Activated naive CD8-positive, alpha-beta T cell treated with anti-CD3 and anti-CD28 coated beads, Interleukin-2, amount 50 U/mL, for 24 hours (primary cell): Measurements from ENCODE around the gene C10orf105.

Experiments
- ATAC-seq: fragments of 150-1000 bp; cut with Tn5 transposase; one replicate; pipeline ENCODE4 v1.10.0; 2021
- DNase-seq: peaks from one replicate; pipeline ENCODE4 v3.0.0; 2021
- H3K27ac Mint-ChIP-seq: one replicate; pipeline ENCODE4 v1.8.0; 2021; ENCODE audit warnings: mild to moderate bottlenecking, mixed read lengths
- H3K27me3 Mint-ChIP-seq: one replicate; pipeline ENCODE4 v1.8.0; 2021; ENCODE audit warnings: mixed read lengths
- H3K36me3 Mint-ChIP-seq: one replicate; pipeline ENCODE4 v1.8.0; 2021; ENCODE audit warnings: low read depth, mixed read lengths
- H3K4me1 Mint-ChIP-seq: one replicate; pipeline ENCODE4 v1.8.0; 2021; ENCODE audit warnings: mixed read lengths
- H3K4me3 Mint-ChIP-seq: one replicate; pipeline ENCODE4 v1.8.0; 2021; ENCODE audit warnings: mild to moderate bottlenecking, moderate library complexity, mixed read lengths
- H3K9me3 Mint-ChIP-seq: one replicate; pipeline ENCODE4 v1.8.0; 2021; ENCODE audit warnings: mixed read lengths

C10orf105 gene

GRCh38 chr10:71746344-71747037 is 26.9 kb upstream of the C10orf105 start:
- Mint-ChIP-seq H3K36me3 (peaks cover 32% of the 10 kb centered on the region), H3K27me3 (no peaks in the 10 kb centered on the region), H3K4me3 (no peak overlapping the region), H3K9me3 (no peaks in the 10 kb centered on the region), H3K27ac (peak overlapping the region; percentile 92), H3K4me1 (peaks cover 97% of the 10 kb centered on the region)
- ATAC-seq (peak; percentile 4), DNase-seq (no peak)

DNA sequence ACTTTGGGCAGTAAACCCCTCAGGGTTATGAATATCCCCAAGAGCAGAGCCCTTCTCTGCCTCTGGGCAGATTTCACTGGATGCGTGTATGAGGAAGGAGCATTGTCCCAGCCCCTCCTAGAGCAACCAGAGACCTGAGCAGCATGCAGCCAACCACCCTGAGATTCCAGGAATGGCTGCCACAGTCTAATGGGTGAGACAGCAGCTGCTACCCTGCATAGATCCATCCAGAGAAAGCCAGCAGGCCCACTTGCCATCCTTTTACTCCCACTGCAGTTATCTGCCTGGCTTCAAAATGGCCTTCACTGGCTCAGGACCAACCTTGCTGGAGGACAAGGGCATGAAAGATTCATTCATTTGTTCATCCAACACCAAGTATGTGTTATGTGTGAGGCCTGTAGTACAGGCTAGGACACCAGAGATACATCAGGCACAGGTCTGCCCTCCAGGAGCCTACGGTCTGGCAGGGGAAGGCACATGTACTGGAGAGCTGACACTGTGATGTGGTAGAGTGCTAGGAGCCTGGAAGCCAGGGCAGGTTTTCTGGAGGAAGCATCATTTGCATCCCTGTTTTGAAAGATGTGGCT is 26.2 kb upstream of the C10orf105 start:
- Mint-ChIP-seq H3K4me3 (no peak overlapping the region), H3K27me3 (no peaks in the 10 kb centered on the region), H3K4me1 (peaks cover 100% of the 10 kb centered on the region), H3K36me3 (peaks cover 29% of the 10 kb centered on the region), H3K27ac (peak overlapping the region; percentile 92), H3K9me3 (no peaks in the 10 kb centered on the region)
- no peak for ATAC-seq
- no peak for DNase-seq

GRCh38 chr10:71744897-71745663 is 25.5 kb upstream of the C10orf105 start:
- Mint-ChIP-seq H3K27me3 (no peaks in the 10 kb centered on the region), H3K36me3 (peaks cover 23% of the 10 kb centered on the region), H3K4me3 (no peak overlapping the region), H3K27ac (peak overlapping the region; percentile 92), H3K4me1 (peaks cover 99% of the 10 kb centered on the region), H3K9me3 (no peaks in the 10 kb centered on the region)
- ATAC-seq (no peak), DNase-seq (no peak)

- DNase-seq = no peak
- H3K27me3 Mint-ChIP-seq = no peaks in the 10 kb centered on the region
- H3K4me1 Mint-ChIP-seq = peaks cover 99% of the 10 kb centered on the region
- H3K36me3 Mint-ChIP-seq = peaks cover 16% of the 10 kb centered on the region
- H3K9me3 Mint-ChIP-seq = no peaks in the 10 kb centered on the region
- ATAC-seq = no peak
- no peak overlapping the region for H3K4me3 Mint-ChIP-seq
- H3K27ac Mint-ChIP-seq = peak overlapping the region; percentile 71
Observed at GRCh38 chr10:71743866-71744265, 24.3 kb upstream of the C10orf105 start.

DNA sequence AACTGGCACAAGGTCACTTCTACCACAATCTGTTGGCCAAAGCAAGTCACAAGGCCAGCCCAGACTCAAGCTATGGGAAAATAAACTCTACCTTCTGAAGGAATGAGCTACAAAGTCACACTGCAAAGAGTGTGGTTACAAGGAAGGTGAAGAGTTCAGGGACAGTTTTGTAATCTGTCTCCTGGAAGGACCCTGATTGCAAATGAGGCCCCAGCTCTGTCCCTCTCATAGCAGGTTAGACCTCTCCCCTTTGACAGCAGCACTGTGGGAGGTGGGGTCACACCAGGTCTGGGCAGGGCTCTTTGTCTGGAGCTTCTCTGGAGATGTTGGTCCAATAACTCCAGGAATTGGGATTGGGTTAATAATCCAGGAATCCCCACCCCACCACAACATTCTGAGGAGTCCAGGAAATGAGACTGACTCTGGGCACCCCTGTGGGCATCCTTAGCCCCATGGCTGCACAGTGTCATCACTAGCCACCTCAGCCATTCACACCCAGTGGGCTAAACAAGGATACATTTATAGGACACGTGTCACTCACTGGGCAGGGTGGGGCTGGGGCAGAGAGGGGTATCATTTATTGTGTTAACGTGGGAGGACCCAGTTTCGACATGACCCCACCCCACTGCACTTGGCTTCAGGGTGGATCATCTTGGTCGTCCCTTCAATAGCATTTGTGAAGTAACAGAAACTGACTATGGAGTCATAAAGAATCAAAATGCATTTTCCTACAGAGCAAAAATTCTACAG is 23.7 kb upstream of the C10orf105 start:
- DNase-seq (no peak), ATAC-seq (no peak)
- Mint-ChIP-seq H3K27me3 (no peaks in the 10 kb centered on the region), H3K9me3 (no peaks in the 10 kb centered on the region), H3K4me3 (no peak overlapping the region), H3K27ac (peak overlapping the region; percentile 71), H3K36me3 (peaks cover 12% of the 10 kb centered on the region), H3K4me1 (peaks cover 99% of the 10 kb centered on the region)

DNA sequence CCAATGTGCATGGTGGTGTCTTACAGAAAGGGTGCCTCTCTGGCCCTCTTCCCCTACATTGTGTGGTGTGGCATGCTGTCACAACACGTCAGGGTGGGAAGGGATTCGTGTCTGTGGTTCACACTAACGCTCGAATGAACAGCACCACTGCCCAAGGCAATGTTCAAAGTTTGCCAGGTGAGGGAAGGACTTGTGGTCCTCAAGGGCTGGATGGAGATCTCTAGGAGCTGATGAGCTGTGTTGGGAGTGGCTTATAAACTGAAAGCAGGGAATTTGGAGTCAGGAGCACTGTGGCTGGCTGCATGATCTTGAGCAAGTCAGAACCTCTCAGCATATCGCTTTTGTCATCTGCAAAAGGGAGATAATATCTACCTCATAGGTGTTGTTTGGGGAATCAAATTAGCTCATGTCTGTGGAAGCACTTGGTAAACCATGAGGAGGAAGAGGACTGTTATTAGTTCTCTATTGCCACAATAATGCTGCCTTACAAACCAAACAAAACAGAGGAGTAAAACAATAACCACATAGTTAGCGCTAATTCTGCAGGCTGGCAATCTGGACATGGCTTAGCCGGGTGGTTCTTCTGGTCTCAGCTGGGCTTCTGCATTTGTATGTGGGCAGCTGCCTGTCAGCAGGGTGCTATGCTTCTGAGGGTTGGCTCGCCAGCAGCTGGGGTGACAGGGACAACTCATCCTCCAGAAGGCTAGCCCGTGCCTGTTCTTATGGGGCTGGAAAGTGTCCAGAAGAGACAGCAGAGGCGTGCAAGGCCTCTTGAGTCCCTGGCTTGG is 22.9 kb upstream of the C10orf105 start:
- Mint-ChIP-seq H3K9me3 (no peaks in the 10 kb centered on the region), H3K36me3 (peaks cover 12% of the 10 kb centered on the region), H3K27me3 (no peaks in the 10 kb centered on the region), H3K4me1 (peaks cover 99% of the 10 kb centered on the region), H3K27ac (peak overlapping the region; percentile 71), H3K4me3 (no peak overlapping the region)
- no peak for DNase-seq
- no peak for ATAC-seq

DNA sequence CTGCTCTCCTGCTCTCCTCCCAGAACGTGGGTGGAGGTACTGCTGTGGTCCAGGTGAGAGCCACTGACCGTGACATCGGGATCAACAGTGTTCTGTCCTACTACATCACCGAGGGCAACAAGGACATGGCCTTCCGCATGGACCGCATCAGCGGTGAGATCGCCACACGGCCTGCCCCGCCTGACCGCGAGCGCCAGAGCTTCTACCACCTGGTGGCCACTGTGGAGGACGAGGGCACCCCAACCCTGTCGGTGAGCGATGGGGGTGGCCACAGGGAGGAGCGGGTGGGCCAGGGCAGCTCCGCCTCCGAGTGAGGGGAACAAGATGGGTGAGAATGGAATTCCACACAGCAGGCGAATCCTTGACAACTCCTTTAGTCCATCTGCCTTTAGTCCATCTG is 22.1 kb upstream of the C10orf105 start:
- Mint-ChIP-seq H3K4me3 (no peak overlapping the region), H3K27ac (peak overlapping the region; percentile 90), H3K9me3 (no peaks in the 10 kb centered on the region), H3K4me1 (peaks cover 99% of the 10 kb centered on the region), H3K36me3 (peaks cover 12% of the 10 kb centered on the region), H3K27me3 (no peaks in the 10 kb centered on the region)
- no peak for ATAC-seq
- no peak for DNase-seq

DNA sequence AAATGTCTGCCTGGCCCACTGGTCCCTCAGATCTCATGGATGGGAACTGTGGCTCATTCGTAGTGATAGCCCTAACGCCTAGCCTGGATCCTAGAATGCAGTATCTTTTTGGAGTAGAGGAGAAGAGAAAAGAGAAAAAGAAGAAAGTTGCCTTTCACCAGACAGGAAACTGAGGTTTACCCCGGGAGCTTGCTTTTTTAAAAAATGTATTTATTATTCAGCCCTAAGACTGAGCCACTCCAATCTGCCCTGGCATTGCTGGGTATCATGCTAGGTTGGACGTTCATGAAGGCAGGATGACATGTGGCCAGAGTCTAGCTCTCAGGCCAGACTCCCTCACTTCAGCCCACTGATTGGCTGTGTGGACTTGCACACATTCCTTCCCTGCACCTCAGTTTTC is 21.5 kb upstream of the C10orf105 start:
- H3K4me1 Mint-ChIP-seq = peaks cover 99% of the 10 kb centered on the region
- H3K36me3 Mint-ChIP-seq = peaks cover 12% of the 10 kb centered on the region
- H3K27ac Mint-ChIP-seq = peak overlapping the region; percentile 90
- no peaks in the 10 kb centered on the region for H3K9me3 Mint-ChIP-seq
- H3K4me3 Mint-ChIP-seq = no peak overlapping the region
- no peaks in the 10 kb centered on the region for H3K27me3 Mint-ChIP-seq
- DNase-seq = no peak
- no peak for ATAC-seq

DNA sequence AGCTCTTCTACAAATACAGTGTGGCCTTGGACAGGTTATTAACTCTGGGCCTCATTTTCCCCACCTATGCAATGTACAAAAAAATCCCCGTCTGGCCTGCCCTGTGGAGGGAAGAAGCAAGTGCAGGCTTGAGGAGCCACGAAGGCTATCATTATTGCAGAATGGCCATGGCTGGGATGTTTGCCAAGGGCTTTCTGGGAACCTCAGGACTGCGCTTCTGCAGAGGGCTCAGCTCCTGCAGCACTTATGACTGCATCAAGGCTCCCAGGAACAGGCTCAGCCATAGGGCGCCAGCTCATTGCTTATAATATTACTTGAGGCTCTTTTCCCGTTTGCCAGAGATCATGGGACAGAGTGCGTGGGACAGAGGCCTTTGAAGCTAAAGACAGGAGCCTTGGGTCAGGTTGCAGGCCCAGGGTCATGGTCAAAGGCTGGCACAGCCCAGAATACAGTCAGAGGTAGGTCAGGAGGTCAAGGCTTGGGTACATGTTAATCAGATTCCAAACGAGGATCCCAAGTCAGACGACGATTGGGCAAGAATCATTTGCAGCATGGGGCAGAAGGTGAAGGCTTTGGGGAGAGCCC is 20.6 kb upstream of the C10orf105 start:
- Mint-ChIP-seq H3K27me3 (no peaks in the 10 kb centered on the region), H3K36me3 (peaks cover 12% of the 10 kb centered on the region), H3K4me3 (no peak overlapping the region), H3K27ac (peak overlapping the region; percentile 100), H3K4me1 (peaks cover 99% of the 10 kb centered on the region), H3K9me3 (no peaks in the 10 kb centered on the region)
- ATAC-seq = no peak
- DNase-seq = no peak

DNA sequence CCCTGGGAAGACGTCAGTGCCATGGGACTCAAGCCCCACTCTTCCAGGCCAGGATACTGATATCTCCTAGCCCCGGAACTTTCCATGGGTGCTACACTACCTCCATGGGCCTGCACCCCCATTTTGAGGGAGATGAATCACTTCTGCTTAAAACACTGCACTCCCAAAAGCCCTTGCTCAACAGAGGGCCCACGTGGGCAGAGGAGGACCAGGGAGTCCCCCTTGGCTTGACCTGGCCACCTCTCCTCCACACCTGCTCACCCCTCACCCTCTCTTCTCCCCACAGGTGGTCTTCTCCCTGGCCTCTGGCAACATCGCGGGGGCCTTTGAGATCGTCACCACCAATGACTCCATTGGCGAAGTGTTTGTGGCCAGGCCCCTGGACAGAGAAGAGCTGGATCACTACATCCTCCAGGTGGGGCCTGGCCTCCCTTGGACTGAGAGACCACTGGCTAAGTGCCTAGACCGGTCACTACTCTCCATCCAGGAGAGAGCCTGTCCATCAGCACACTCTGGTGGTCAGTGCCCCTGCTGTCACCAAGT is 19.9 kb upstream of the C10orf105 start:
- Mint-ChIP-seq H3K9me3 (no peaks in the 10 kb centered on the region), H3K36me3 (peaks cover 12% of the 10 kb centered on the region), H3K27me3 (no peaks in the 10 kb centered on the region), H3K4me3 (no peak overlapping the region), H3K27ac (peak overlapping the region; percentile 100), H3K4me1 (peaks cover 99% of the 10 kb centered on the region)
- ATAC-seq (no peak), DNase-seq (no peak)

DNA sequence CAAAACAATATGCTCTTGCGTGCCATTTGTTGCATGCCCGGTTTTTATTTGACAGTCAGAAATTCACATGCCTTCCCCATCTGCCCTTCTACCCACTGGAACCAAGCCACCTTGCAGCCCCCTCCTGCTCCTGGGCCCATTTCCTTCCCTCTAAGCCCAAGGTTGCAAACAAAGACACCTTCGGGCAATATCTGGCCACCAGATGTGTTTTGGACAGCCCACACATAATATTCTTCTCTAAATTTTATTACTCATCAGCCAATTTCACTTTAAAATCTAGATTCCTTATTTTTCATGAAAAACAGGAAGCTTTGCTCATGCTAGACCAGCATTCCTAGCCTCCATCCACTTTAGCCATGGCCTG is 18.2 kb upstream of the C10orf105 start:
- no peaks in the 10 kb centered on the region for H3K9me3 Mint-ChIP-seq
- H3K4me3 Mint-ChIP-seq = peak overlapping the region; percentile 73
- H3K27me3 Mint-ChIP-seq = no peaks in the 10 kb centered on the region
- no peak for DNase-seq
- peaks cover 13% of the 10 kb centered on the region for H3K36me3 Mint-ChIP-seq
- no peak for ATAC-seq
- peak overlapping the region; percentile 100 for H3K27ac Mint-ChIP-seq
- H3K4me1 Mint-ChIP-seq = peaks cover 97% of the 10 kb centered on the region

GRCh38 chr10:71737001-71737833 is 17.6 kb upstream of the C10orf105 start:
- peaks cover 97% of the 10 kb centered on the region for H3K4me1 Mint-ChIP-seq

GRCh38 chr10:71736570-71736952 is 17.0 kb upstream of the C10orf105 start:
- ATAC-seq (peak; percentile 4), DNase-seq (no peak)
- H3K4me3 Mint-ChIP-seq = peak overlapping the region; percentile 73
- peaks cover 97% of the 10 kb centered on the region for H3K4me1 Mint-ChIP-seq
- H3K36me3 Mint-ChIP-seq = peaks cover 4% of the 10 kb centered on the region
- no peaks in the 10 kb centered on the region for H3K27me3 Mint-ChIP-seq
- no peaks in the 10 kb centered on the region for H3K9me3 Mint-ChIP-seq
- H3K27ac Mint-ChIP-seq = peak overlapping the region; percentile 100

More at GRCh38 chr10:71737001-71737833, 17.6 kb upstream of the C10orf105 start:
- Mint-ChIP-seq H3K9me3 (no peaks in the 10 kb centered on the region), H3K4me3 (peak overlapping the region; percentile 73), H3K36me3 (peaks cover 7% of the 10 kb centered on the region), H3K27me3 (no peaks in the 10 kb centered on the region), H3K27ac (peak overlapping the region; percentile 100)
- ATAC-seq (peak; percentile 89), DNase-seq (no peak)
